ENCODE results near the gene CHSY3. TPM values are rescaled to one million over a fixed set of nuclear protein-coding genes. Genes with fewer than 3 reads are reported as not detected.

The CHSY3 gene
- total and polyA plus RNA-seq, 2 donors (not counting 1 experiment from before 2014, with no cell fraction given) = 0.51 to 0.99 TPM

GRCh38 chr5:129912601-129913255 lies 8.5 kb downstream of the CHSY3 start:
- DNase-seq (ENCODE audit: low read depth in 2 of 2) = no peak
- H3K4me3 ChIP-seq (replicated peaks in 1 of 4; ENCODE audit: control extremely low read depth in 1 of 4, insufficient read depth in 1 of 4, low read depth in 3 of 4, low read length in 4 of 4) = no peak overlapping the region

GRCh38 chr5:129915415-129915814 lies 11.2 kb downstream of the CHSY3 start:
- H3K4me3 ChIP-seq (replicated peaks in 1 of 4; ENCODE audit: control extremely low read depth in 1 of 4, insufficient read depth in 1 of 4, low read depth in 3 of 4, low read length in 4 of 4) = no peak overlapping the region
- no peaks in the 10 kb centered on the region for H3K9me3 ChIP-seq (ENCODE audit: control insufficient read depth, insufficient read depth, low read depth, low read length)
- H4K20me1 ChIP-seq (ENCODE audit: control insufficient read depth, extremely low read depth, insufficient read depth, low read length) = no peaks in the 10 kb centered on the region
- H3K9ac ChIP-seq (ENCODE audit: insufficient read depth, low read length) = no peak overlapping the region
- no peaks in the 10 kb centered on the region for H3K36me3 ChIP-seq (ENCODE audit: control insufficient read depth, insufficient read depth, low read length)
- TF ChIP-seq EZH2 (IDR thresholded peaks at IDR 0.05; ENCODE audit: low read length, missing control alignments) (no peak), CTCF (conservative IDR thresholded peaks at IDR 0.05 in 1 of 2, IDR thresholded peaks at IDR 0.05 in 1 of 2; ENCODE audit: low read depth in 1 of 2, low read length in 2 of 2) (no peak)
- DNase-seq (ENCODE audit: low read depth in 2 of 2) = no peak
- H3K79me2 ChIP-seq (ENCODE audit: control insufficient read depth, insufficient read depth, low read length) = no peaks in the 10 kb centered on the region
- no peaks in the 10 kb centered on the region for H3K4me1 ChIP-seq (ENCODE audit: control insufficient read depth, extremely low read depth, insufficient read depth, low read length)
- H2AFZ ChIP-seq (ENCODE audit: low read length) = no peak overlapping the region
- H3K27me3 ChIP-seq (ENCODE audit: control insufficient read depth, insufficient read depth, low read length) = no peaks in the 10 kb centered on the region
- no peak overlapping the region for H3K27ac ChIP-seq (ENCODE audit: insufficient read depth, low read length)
- H3K4me2 ChIP-seq (ENCODE audit: extremely low read depth, insufficient read depth, low read length) = no peak overlapping the region

More at GRCh38 chr5:129912601-129913255, 8.5 kb downstream of the CHSY3 start:
- Histone ChIP-seq H3K27ac (ENCODE audit: insufficient read depth, low read length) (no peak overlapping the region), H3K27me3 (ENCODE audit: control insufficient read depth, insufficient read depth, low read length) (no peaks in the 10 kb centered on the region), H3K36me3 (ENCODE audit: control insufficient read depth, insufficient read depth, low read length) (no peaks in the 10 kb centered on the region), H4K20me1 (ENCODE audit: control insufficient read depth, extremely low read depth, insufficient read depth, low read length) (no peaks in the 10 kb centered on the region), H3K4me1 (ENCODE audit: control insufficient read depth, extremely low read depth, insufficient read depth, low read length) (no peaks in the 10 kb centered on the region), H3K79me2 (ENCODE audit: control insufficient read depth, insufficient read depth, low read length) (no peaks in the 10 kb centered on the region), H3K9ac (ENCODE audit: insufficient read depth, low read length) (no peak overlapping the region), H3K4me2 (ENCODE audit: extremely low read depth, insufficient read depth, low read length) (no peak overlapping the region), H3K9me3 (ENCODE audit: control insufficient read depth, insufficient read depth, low read depth, low read length) (no peaks in the 10 kb centered on the region), H2AFZ (ENCODE audit: low read length) (no peak overlapping the region)
- TF ChIP-seq CTCF (conservative IDR thresholded peaks at IDR 0.05 in 1 of 2, IDR thresholded peaks at IDR 0.05 in 1 of 2; ENCODE audit: low read depth in 1 of 2, low read length in 2 of 2) = no peak
- no peak for TF ChIP-seq EZH2 (IDR thresholded peaks at IDR 0.05; ENCODE audit: low read length, missing control alignments)

- H3K79me2 ChIP-seq (ENCODE audit: control insufficient read depth, insufficient read depth, low read length) = no peaks in the 10 kb centered on the region
- H3K4me3 ChIP-seq (replicated peaks in 1 of 4; ENCODE audit: control extremely low read depth in 1 of 4, insufficient read depth in 1 of 4, low read depth in 3 of 4, low read length in 4 of 4) = no peak overlapping the region
- H4K20me1 ChIP-seq (ENCODE audit: control insufficient read depth, extremely low read depth, insufficient read depth, low read length) = no peaks in the 10 kb centered on the region
- no peak for TF ChIP-seq EZH2 (IDR thresholded peaks at IDR 0.05; ENCODE audit: low read length, missing control alignments)
- TF ChIP-seq CTCF (conservative IDR thresholded peaks at IDR 0.05 in 1 of 2, IDR thresholded peaks at IDR 0.05 in 1 of 2; ENCODE audit: low read depth in 1 of 2, low read length in 2 of 2) = no peak
- no peak overlapping the region for H3K4me2 ChIP-seq (ENCODE audit: extremely low read depth, insufficient read depth, low read length)
- no peaks in the 10 kb centered on the region for H3K27me3 ChIP-seq (ENCODE audit: control insufficient read depth, insufficient read depth, low read length)
- no peak overlapping the region for H3K9ac ChIP-seq (ENCODE audit: insufficient read depth, low read length)
- no peak overlapping the region for H3K27ac ChIP-seq (ENCODE audit: insufficient read depth, low read length)
- no peaks in the 10 kb centered on the region for H3K36me3 ChIP-seq (ENCODE audit: control insufficient read depth, insufficient read depth, low read length)
- H2AFZ ChIP-seq (ENCODE audit: low read length) = no peak overlapping the region
- peak in 1 of 2 donors; percentile 3 for DNase-seq (ENCODE audit: low read depth in 2 of 2)
- H3K9me3 ChIP-seq (ENCODE audit: control insufficient read depth, insufficient read depth, low read depth, low read length) = no peaks in the 10 kb centered on the region
- no peaks in the 10 kb centered on the region for H3K4me1 ChIP-seq (ENCODE audit: control insufficient read depth, extremely low read depth, insufficient read depth, low read length)
Observed at GRCh38 chr5:129917224-129917623, 13.0 kb downstream of the CHSY3 start.

Measured in fibroblast of lung (primary cell).